ENCODE measurements around the gene ANKRD28. TPM values are rescaled to one million over a fixed set of nuclear protein-coding genes. Genes with fewer than 3 reads are reported as not detected.
"Not testable (repeated sequence)": the region's sequence is repeated elsewhere in the genome, so short reads cannot be mapped to it uniquely, and the experiment has no call there.

Gene ANKRD28
- total RNA-seq, 3 donors from 2014 or later, result 80.8 to 99.2 (median 89.8) TPM

- no peak for DNase-seq (ENCODE audit: low spot score in 2 of 2)
- no peak overlapping the region for H3K4me3 ChIP-seq
- TF ChIP-seq POLR2AphosphoS5 (IDR thresholded peaks at IDR 0.05), result no peak
- no peak for TF ChIP-seq CTCF (IDR thresholded peaks at IDR 0.05)
- TF ChIP-seq POLR2A (IDR thresholded peaks at IDR 0.05), result no peak
- H3K27me3 ChIP-seq, result no peaks in the 10 kb centered on the region
- H3K9me3 ChIP-seq, result peaks cover 5 to 11% of the 10 kb centered on the region in 2 donors
- H3K36me3 ChIP-seq, result no peaks in the 10 kb centered on the region
- no peaks in the 10 kb centered on the region for H3K4me1 ChIP-seq
- no peak overlapping the region for H3K27ac ChIP-seq
- intact Hi-C loops (cut with DNase I; ENCODE audit: low total_unique reads), result no loop called here
These were observed 54.2 kb downstream of the ANKRD28 start for GRCh38 chr3:15743587-15744009.

GRCh38 chr3:15742236-15742635, 55.5 kb downstream of the ANKRD28 start:
- H3K27me3 ChIP-seq; DNase-seq (ENCODE audit: low spot score in 2 of 2); H3K4me3 ChIP-seq; H3K27ac ChIP-seq; H3K4me1 ChIP-seq; H3K36me3 ChIP-seq; intact Hi-C loops (cut with DNase I; ENCODE audit: low total_unique reads): not testable (repeated sequence)
- peaks cover 8 to 17% of the 10 kb centered on the region in 2 donors for H3K9me3 ChIP-seq

GRCh38 chr3:15738616-15739005, 59.2 kb downstream of the ANKRD28 start:
- H3K27ac ChIP-seq; H3K36me3 ChIP-seq; H3K4me3 ChIP-seq; H3K27me3 ChIP-seq; intact Hi-C loops (cut with DNase I; ENCODE audit: low total_unique reads); H3K4me1 ChIP-seq; DNase-seq (ENCODE audit: low spot score in 2 of 2): not testable (repeated sequence)
- H3K9me3 ChIP-seq, result peaks cover 8 to 17% of the 10 kb centered on the region in 2 donors

GRCh38 chr3:15731024-15731423, 66.8 kb downstream of the ANKRD28 start:
- no peak overlapping the region for H3K27ac ChIP-seq
- DNase-seq (ENCODE audit: low spot score in 2 of 2), result no peak
- TF ChIP-seq CTCF (IDR thresholded peaks at IDR 0.05) (no peak), POLR2AphosphoS5 (IDR thresholded peaks at IDR 0.05) (no peak), POLR2A (IDR thresholded peaks at IDR 0.05) (no peak)
- no peaks in the 10 kb centered on the region for H3K9me3 ChIP-seq
- H3K4me1 ChIP-seq, result no peaks in the 10 kb centered on the region
- intact Hi-C loops (cut with DNase I; ENCODE audit: low total_unique reads), result no loop called here
- no peak overlapping the region for H3K4me3 ChIP-seq
- H3K36me3 ChIP-seq, result peaks cover 3% of the 10 kb centered on the region
- H3K27me3 ChIP-seq, result no peaks in the 10 kb centered on the region

- H3K4me1 ChIP-seq, result no peaks in the 10 kb centered on the region
- no peaks in the 10 kb centered on the region for H3K27me3 ChIP-seq
- DNase-seq (ENCODE audit: low spot score in 2 of 2), result no peak
- no peak overlapping the region for H3K4me3 ChIP-seq
- H3K27ac ChIP-seq, result no peak overlapping the region
- peaks cover 3% of the 10 kb centered on the region for H3K36me3 ChIP-seq
- TF ChIP-seq POLR2A (IDR thresholded peaks at IDR 0.05), result no peak
- TF ChIP-seq CTCF (IDR thresholded peaks at IDR 0.05), result no peak
- no peak for TF ChIP-seq POLR2AphosphoS5 (IDR thresholded peaks at IDR 0.05)
- intact Hi-C loops (cut with DNase I; ENCODE audit: low total_unique reads), result no loop called here
- no peaks in the 10 kb centered on the region for H3K9me3 ChIP-seq
These were observed 69.0 kb downstream of the ANKRD28 start for GRCh38 chr3:15728766-15729165.

- no peak overlapping the region for H3K27ac ChIP-seq
- no peaks in the 10 kb centered on the region for H3K36me3 ChIP-seq
- TF ChIP-seq POLR2AphosphoS5 (IDR thresholded peaks at IDR 0.05) (no peak), CTCF (IDR thresholded peaks at IDR 0.05) (no peak), POLR2A (IDR thresholded peaks at IDR 0.05) (no peak)
- DNase-seq (ENCODE audit: low spot score in 2 of 2), result no peak
- no peaks in the 10 kb centered on the region for H3K9me3 ChIP-seq
- H3K4me1 ChIP-seq, result no peaks in the 10 kb centered on the region
- H3K4me3 ChIP-seq, result no peak overlapping the region
- H3K27me3 ChIP-seq, result no peaks in the 10 kb centered on the region
- intact Hi-C loops (cut with DNase I; ENCODE audit: low total_unique reads), result no loop called here
These were observed 70.9 kb downstream of the ANKRD28 start for GRCh38 chr3:15726881-15727280.

Measured in breast epithelium (tissue), 4 donors.